Activated B cell treated with CpG ODN at 0.5 μM for 24 hours (primary cell): ENCODE results near the gene NAP1L4. TPM values are rescaled to one million over a fixed set of nuclear protein-coding genes. Genes with fewer than 3 reads are reported as not detected.

Experiments used
- ATAC-seq: fragments of 200-7000 bp; cut with Tn5 transposase; one replicate; pipeline ENCODE4 v1.10.0; 2021; ENCODE audit warnings: low read depth, mild to moderate bottlenecking, moderate library complexity
- CTCF ChIA-PET: fragments of 350-600 bp; sonication (Branson Sonifier 250); formaldehyde crosslinking; loops from one replicate; lab custom pipeline; 2021; ENCODE audit warnings: antibody characterized with exemption; lab: Charles Lee
- POLR2A ChIA-PET: fragments of 350-600 bp; sonication (Branson Sonifier 250); formaldehyde crosslinking; loops from one replicate; lab custom pipeline; 2021; ENCODE audit warnings: antibody characterized with exemption; lab: Charles Lee
- DNase-seq: peaks from one replicate; pipeline ENCODE4 v3.0.0; 2022
- H3K27ac Mint-ChIP-seq: one replicate; pipeline ENCODE4 v1.8.0; 2020; ENCODE audit warnings: mixed read lengths
- H3K27me3 Mint-ChIP-seq: one replicate; pipeline ENCODE4 v1.8.0; 2021; ENCODE audit warnings: mixed read lengths
- H3K36me3 Mint-ChIP-seq: one replicate; pipeline ENCODE4 v1.8.0; 2021; ENCODE audit warnings: low read depth, mixed read lengths
- H3K4me1 Mint-ChIP-seq: one replicate; pipeline ENCODE4 v1.8.0; 2021; ENCODE audit warnings: mixed read lengths
- H3K4me3 Mint-ChIP-seq: one replicate; pipeline ENCODE4 v1.8.0; 2020; ENCODE audit warnings: mild to moderate bottlenecking, mixed read lengths
- H3K9me3 Mint-ChIP-seq: one replicate; pipeline ENCODE4 v1.8.0; 2020; ENCODE audit warnings: mixed read lengths
- CTCF ChIP-seq: fragments of 200-600 bp; IDR thresholded peaks from one replicate; pipeline ENCODE4 v1.8.0; 2022; ENCODE audit warnings: antibody characterized with exemption, mild to moderate bottlenecking
- intact Hi-C: fragments of 100-400 bp; cut with micrococcal nuclease; formaldehyde crosslinking; loops from one replicate; pipeline ENCODE4 v1.15.1; 2024
- total RNA-seq: library from RNA; stranded (reverse); gene quantifications from 2 replicates; pipeline ENCODE4 v1.2.3, GENCODE V29; 2022

The NAP1L4 gene
- 112 and 115 TPM in 2 replicates for total RNA-seq

- peaks cover 14% of the 10 kb centered on the region for H3K36me3 Mint-ChIP-seq
- intact Hi-C loops, result loop anchor here (1.0 to 10.0 kb wide), 10 partner anchors 30 to 615 kb away; partner anchors contain the start of genes CARS1, CD81, KCNQ1 and TRPM5
- ChIA-PET POLR2A (interaction anchor here (0.7 to 1.6 kb wide), 8 partner anchors 30 to 1682 kb away, joined by 3 to 13 read pairs (median 4); partner anchors contain the start of genes CARS1 and ZNF195), CTCF (interaction anchor here (1.0 kb wide), 2 partner anchors 99 to 100 kb away, joined by 3 read pairs; no protein-coding TSS in a partner anchor)
- H3K9me3 Mint-ChIP-seq, result no peaks in the 10 kb centered on the region
- no peaks in the 10 kb centered on the region for H3K27me3 Mint-ChIP-seq
- H3K4me3 Mint-ChIP-seq, result peak within 1 kb of the TSS; percentile 96
- no peak for TF ChIP-seq CTCF
- peak; percentile 87 for ATAC-seq
- DNase-seq, result peak; percentile 89
- peak within 1 kb of the TSS; percentile 95 for H3K27ac Mint-ChIP-seq
- H3K4me1 Mint-ChIP-seq, result peaks cover 42% of the 10 kb centered on the region
These were observed at the start of gene NAP1L4 for GRCh38 chr11:2992234-2992996. Gene NAP1L4, minus strand, starts transcription at chr11:2992329. Its CDS starts 13,109 bp downstream, at chr11:2979220.

- POLR2A ChIA-PET, result no interaction called here
- intact Hi-C loops, result no loop called here
- ATAC-seq, result no peak
- CTCF ChIA-PET, result interaction anchor here (10.2 kb wide), 1 partner anchor 51 kb away, joined by 89 read pairs; no protein-coding TSS in a partner anchor
- no peak for DNase-seq
- no peaks in the 10 kb centered on the region for H3K9me3 Mint-ChIP-seq
- peaks cover 18% of the 10 kb centered on the region for H3K4me1 Mint-ChIP-seq
- no peak overlapping the region for H3K4me3 Mint-ChIP-seq
- TF ChIP-seq CTCF, result no peak
- H3K27ac Mint-ChIP-seq, result no peak overlapping the region
- H3K27me3 Mint-ChIP-seq, result no peaks in the 10 kb centered on the region
- peaks cover 94% of the 10 kb centered on the region for H3K36me3 Mint-ChIP-seq
These were observed 48.8 kb upstream of the NAP1L4 start for GRCh38 chr11:3040881-3041280.

- H3K27ac Mint-ChIP-seq, result no peak overlapping the region
- no peak for TF ChIP-seq CTCF
- intact Hi-C loops, result loop anchor here (1.0 to 10.0 kb wide), 2 partner anchors 53 to 377 kb away; no protein-coding TSS in a partner anchor
- peaks cover 29% of the 10 kb centered on the region for H3K4me1 Mint-ChIP-seq
- H3K4me3 Mint-ChIP-seq, result no peak overlapping the region
- ChIA-PET POLR2A (no interaction called here), CTCF (interaction anchor here (0.8 to 10.2 kb wide), 9 partner anchors 9 to 505 kb away, joined by 4 to 89 read pairs (median 5); no protein-coding TSS in a partner anchor)
- ATAC-seq, result no peak
- DNase-seq, result no peak
- H3K9me3 Mint-ChIP-seq, result no peaks in the 10 kb centered on the region
- no peaks in the 10 kb centered on the region for H3K27me3 Mint-ChIP-seq
- H3K36me3 Mint-ChIP-seq, result peaks cover 87% of the 10 kb centered on the region
These were observed 45.8 kb upstream of the NAP1L4 start for GRCh38 chr11:3037945-3038271.

- peak overlapping the region; percentile 70 for H3K27ac Mint-ChIP-seq
- H3K4me1 Mint-ChIP-seq, result peaks cover 32% of the 10 kb centered on the region
- peaks cover 87% of the 10 kb centered on the region for H3K36me3 Mint-ChIP-seq
- H3K27me3 Mint-ChIP-seq, result no peaks in the 10 kb centered on the region
- ATAC-seq (peak; percentile 48), DNase-seq (peak; percentile 40)
- no peaks in the 10 kb centered on the region for H3K9me3 Mint-ChIP-seq
- TF ChIP-seq CTCF, result no peak
- H3K4me3 Mint-ChIP-seq, result no peak overlapping the region
- ChIA-PET POLR2A (interaction anchor here (1.0 kb wide), 1 partner anchor 54 kb away, joined by 3 read pairs; no protein-coding TSS in a partner anchor), CTCF (interaction anchor here (0.8 to 10.2 kb wide), 11 partner anchors 9 to 504 kb away, joined by 3 to 89 read pairs (median 5); no protein-coding TSS in a partner anchor)
- intact Hi-C loops, result loop anchor here (1.0 to 10.0 kb wide), 2 partner anchors 54 to 378 kb away; no protein-coding TSS in a partner anchor
These were observed 45.2 kb upstream of the NAP1L4 start for GRCh38 chr11:3037040-3037944.
